Fibroblast of skin of scalp (primary cell): ENCODE measurements around the gene ANKLE1. TPM values are rescaled to one million over a fixed set of nuclear protein-coding genes. Genes with fewer than 3 reads are reported as not detected.

Experiments
- DNase-seq: peaks from one replicate; pipeline ENCODE4 v3.0.0-alpha.2; 2013
- polyA plus RNA-seq, 2 experiments: library from polyadenylated mRNA; unstranded; fragments of 120-200 nt; gene quantifications; one replicate each; pipeline ENCODE4 v1.2.1, GENCODE V29; 2013; ENCODE audit not compliant: insufficient read length in 2 of 2

ANKLE1 gene, protein sequence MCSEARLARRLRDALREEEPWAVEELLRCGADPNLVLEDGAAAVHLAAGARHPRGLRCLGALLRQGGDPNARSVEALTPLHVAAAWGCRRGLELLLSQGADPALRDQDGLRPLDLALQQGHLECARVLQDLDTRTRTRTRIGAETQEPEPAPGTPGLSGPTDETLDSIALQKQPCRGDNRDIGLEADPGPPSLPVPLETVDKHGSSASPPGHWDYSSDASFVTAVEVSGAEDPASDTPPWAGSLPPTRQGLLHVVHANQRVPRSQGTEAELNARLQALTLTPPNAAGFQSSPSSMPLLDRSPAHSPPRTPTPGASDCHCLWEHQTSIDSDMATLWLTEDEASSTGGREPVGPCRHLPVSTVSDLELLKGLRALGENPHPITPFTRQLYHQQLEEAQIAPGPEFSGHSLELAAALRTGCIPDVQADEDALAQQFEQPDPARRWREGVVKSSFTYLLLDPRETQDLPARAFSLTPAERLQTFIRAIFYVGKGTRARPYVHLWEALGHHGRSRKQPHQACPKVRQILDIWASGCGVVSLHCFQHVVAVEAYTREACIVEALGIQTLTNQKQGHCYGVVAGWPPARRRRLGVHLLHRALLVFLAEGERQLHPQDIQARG
- polyA plus RNA-seq (2013, experiment 1 of 2; ENCODE audit: insufficient read length), result 0.40 TPM
- 0.53 TPM for polyA plus RNA-seq (2013, experiment 2 of 2; ENCODE audit: insufficient read length)

DNA sequence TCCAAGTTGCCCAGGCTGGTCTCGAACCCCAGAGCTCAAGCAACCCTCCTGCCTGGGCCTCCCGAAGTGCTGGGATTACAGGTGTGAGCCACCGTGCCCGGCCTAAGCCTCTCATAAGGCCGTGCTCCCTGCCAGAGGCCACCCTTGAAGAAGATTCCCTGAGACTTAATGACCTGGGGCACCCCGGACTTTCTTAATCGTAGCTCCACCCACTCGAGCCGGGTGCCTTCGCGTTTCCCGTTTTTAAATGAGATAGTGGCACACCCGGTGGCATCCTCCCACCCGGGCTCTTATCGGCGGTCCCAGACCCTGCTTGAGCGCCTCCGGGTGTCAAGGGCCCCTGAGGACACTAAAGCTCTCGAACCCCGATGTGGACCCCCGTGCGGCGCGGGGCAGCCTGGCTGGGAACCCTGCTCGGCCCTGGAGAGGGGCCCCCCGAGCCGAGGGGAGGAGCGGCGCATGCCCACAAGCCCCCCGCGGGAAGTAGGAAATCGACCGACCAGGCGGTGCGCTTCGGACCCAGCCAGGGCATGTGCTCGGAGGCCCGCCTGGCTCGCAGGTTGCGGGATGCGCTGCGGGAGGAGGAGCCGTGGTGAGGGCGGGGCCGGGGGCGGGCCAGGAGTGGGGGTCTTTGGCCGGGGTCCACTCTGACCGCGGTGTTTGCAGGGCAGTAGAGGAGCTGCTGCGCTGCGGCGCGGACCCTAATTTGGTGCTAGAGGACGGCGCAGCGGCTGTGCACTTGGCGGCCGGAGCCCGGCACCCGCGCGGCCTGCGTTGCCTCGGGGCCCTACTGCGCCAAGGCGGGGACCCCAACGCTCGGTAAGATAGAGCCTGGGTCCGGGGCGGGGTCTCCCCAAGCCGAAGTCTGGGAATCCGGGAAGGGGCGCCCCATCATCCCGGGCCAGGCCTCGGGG, at the start of gene ANKLE1:
Gene ANKLE1 (plus strand): TSS at position 511 of the 914 bp plus-strand sequence. CDS start 20 bp downstream, at position 531.
- DNase-seq, result no peak

DNA sequence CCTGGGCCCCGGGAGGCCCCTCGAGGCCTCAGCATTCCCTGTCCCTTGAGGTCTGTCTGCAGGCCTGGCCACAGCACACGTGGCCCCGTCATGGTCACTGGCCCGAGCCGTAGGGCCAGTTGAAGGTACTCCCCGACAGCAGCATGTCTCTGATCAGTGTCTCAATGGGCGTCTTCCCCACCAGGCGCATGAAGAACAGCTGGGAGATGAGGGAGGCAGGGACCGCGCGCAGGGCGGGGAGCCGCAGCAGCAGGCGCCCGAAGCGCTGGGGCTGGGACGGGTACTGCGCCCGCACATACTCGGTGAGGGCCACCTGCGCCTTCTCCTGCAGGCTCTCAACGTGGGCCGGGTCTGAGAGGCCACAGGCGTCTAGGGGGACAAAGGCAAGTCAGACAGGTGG, 49.4 kb upstream of the ANKLE1 start:
- DNase-seq, result no peak

DNA sequence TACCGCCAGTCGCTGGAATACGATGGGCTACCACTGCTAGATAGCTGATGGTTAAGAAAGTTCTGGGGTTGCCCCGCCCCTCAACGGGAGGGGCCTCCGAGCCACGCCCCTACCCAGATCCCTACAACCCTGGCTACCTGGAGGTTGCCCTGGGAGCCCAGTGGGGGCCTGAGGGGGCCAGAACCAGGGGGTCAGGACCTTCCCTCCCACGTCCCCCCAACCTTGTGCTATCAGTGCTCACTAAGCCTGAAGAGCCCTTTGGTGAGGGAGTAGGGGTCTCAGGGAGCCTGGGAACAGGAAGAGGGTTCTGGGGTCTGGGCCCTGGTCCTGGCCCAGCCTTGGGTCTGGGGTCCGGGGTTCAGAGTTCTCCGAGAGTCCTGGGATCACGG, 46.8 kb upstream of the ANKLE1 start:
- DNase-seq, result peak; percentile 46

DNA sequence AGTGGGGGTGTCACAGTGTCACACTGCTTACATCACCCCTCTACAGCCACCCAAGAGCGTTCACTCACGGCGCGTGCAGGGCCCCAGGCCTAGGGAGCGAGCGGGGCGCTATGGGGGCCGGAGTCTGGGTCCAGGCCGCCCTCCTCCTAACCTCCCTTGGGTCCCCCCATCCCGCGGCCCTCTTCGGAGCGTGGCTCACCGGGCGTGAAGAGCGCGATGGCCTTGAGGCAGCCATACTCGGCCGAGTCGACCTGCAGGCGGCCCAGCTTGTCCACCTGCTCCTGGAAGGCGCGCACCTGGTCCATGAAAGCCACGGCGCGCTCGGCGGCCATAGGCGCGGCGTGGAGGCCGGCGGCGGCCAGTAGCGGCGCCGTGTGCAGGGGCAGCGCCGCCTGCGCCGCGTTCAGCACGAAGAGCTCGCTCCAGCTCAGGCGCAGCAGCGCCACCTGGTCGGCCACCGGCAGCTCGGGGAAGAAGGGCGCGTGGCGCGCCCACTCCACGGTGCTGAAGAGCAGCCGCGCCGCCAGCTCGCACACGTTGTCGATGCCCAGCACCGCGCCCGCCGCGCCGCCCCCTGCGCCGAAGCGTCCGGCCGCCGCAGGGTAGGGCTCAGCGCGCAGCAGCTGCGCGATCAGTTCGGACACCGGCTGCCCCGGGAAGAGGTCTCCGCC, 46.3 kb upstream of the ANKLE1 start:
- peak; percentile 64 for DNase-seq

DNA sequence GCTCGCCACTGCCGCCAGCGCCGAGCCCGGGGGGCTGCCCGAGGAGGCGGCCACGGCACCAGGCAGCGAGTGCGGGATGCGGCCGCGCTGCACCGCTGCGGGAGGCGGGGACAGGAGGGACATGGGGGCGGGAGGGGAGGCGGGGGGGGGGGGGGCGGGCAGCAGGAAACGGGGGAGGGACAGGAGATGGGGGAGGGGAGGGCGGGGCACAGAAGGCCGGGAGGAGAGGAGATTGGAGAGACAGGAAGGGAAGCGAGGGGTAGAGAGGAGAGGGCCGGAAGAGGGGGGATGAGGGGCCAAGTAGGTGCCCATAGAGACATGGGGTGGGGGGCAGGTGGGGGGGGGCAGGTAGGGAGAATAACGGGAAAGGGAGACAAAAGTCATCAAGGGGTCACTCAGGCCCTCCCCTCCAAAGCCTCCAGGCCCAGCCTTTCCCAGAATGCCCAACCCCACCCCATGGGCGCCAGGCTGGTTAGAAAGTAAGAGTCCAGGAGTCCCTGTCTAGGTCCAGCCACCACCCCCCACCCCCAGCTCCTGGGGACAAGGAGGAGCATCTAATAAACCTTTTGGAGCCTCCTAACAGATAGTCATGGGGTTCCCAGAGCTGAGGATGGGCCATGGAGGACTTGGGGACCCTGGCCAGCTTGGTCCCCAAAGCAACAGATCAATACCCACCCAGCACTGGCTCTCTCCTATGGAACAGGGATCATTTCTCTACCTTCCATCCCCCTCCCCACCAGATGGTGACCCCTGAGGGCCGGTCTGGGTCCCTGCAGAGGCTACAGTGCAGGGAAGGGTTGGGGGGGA, 45.5 kb upstream of the ANKLE1 start:
- DNase-seq, result peak; percentile 61

DNA sequence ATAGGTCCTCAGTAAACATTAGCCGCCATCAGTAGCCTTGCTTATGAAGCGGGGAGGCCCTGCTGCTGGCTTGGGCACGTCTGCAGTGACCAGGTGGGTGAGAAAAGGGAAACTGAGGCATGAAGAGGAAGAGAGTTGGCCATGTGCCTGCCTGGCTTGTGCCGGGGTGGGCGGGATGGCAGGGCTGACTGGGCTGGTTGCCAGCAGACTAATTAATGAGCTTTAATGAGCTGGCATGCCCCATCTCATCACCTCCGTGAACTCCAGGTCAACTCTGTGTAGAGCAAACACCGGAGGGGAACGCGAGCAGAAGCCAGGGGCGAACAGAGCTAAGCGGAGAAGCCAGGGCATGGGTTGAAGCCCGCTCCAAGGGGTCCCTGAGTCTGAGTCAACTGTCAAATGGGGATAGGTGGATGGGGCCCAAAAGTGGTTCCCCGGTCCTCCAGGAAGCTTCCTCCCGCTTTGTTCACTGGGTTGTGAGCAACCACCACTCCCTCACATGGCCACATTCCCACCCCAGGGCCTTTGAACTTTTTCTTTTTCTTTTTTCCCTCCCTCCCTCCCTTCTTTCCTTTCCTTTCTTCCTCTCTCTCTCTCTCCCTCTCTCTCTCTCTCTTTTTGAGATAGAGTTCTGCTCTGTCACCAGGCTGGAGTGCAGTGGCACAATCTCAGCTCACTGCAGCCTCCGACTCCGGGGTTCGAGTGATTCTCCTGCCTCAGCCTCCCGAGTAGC, 44.7 kb upstream of the ANKLE1 start:
- no peak for DNase-seq

DNA sequence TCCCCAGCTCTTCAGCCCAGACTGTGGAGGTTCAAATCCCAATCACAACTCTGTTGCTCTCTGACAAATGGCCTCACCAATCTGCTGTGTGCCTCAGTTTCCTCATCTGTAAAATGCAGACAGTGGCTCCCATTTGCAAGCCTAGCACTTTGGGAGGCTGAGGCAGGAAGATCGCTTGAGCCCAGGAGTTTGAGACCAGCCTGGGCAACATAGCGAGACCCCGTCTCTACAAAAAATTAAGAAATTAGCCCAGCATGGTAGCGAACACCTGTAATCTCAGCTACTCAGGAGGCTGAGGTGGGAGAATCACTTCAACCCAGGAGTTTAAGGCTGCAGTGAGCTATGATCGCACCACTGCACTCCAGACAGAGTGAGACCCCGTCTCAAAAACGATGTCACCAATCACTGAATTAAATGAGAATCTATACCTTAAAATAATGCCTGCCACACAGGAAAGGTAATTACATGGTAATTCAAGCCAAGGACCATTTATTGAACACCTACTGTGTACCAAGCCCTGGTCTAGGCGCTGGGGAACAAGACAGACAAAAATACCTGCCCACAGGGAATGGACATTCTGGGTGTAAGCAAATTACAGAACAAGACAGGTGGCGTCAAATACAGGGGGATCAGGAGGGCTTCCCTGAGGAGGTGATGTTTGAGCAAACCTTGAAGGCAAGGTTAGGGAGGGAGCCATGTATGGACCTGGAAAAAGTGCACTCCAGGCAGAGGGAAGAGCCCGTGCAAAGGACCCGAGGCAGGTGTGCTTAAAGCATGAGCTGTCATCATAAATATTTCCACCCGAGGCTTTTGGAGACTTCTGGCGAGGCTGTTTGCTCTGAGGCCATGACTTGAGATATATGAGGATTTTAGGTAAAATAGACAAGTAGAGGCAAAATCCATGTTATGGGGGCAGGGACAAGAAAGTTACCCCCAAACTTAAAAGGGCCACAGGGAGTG, 43.7 kb upstream of the ANKLE1 start:
- no peak for DNase-seq

DNA sequence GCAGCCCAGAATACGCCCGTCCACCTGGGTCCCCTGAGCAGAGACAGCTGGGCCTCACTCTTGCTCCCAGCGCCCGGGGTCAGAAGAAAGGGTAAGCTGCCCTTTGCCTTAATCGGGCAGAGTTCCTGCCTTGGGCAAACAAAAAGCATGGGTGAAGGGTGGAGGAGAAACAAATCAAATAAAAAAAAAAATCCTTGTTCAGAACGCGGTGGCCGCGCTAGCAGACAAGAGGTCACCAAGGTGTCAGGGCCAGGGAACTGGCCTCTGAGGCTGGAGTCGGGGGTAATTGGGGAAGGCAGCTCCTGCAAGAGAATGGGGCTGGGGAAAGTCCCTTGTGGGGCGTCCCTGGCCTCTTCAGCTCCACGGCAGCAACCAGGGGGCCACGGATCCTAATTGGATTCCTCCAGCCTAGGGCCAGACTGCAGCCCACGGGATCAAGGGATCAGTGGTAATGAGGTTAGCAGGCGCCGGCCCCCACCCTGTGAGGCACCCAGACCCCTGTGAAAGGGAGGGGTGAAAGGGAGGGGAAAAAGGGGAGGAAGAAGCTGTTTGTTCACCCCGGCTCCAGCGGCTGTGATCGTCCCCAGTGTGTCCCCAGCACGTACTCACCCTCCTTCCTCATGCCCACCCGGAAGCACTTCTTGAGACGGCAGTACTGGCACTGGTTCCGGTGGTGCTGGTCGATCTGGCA, 41.5 kb upstream of the ANKLE1 start:
- DNase-seq, result no peak

DNA sequence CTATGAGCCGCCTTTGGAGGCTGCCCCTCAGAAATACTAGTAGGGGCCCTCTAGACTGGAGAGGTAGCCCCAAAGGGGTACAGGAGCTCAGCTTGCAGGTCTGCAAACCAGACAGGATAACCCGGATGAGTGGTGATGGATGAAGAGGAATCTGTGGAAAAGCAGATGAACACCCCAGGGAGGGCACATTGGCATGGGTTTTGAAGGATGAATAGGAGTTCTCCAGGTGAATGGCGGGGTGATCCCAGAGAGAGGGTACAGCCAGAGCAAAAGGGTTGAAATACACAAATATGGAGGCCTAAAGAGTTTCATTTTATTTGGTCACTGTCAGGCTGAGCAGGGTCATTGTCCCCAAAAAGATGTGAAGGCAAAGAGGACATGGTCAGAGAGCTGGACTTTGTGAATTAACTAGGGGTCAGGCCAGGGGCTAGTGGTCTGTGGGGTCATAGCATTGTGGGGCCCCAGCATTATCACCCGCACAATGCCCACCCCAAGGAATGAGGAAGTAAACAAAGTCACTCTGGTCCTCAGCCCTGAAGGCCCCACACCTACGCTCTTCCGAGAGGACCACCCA, 40.8 kb upstream of the ANKLE1 start:
- no peak for DNase-seq

DNA sequence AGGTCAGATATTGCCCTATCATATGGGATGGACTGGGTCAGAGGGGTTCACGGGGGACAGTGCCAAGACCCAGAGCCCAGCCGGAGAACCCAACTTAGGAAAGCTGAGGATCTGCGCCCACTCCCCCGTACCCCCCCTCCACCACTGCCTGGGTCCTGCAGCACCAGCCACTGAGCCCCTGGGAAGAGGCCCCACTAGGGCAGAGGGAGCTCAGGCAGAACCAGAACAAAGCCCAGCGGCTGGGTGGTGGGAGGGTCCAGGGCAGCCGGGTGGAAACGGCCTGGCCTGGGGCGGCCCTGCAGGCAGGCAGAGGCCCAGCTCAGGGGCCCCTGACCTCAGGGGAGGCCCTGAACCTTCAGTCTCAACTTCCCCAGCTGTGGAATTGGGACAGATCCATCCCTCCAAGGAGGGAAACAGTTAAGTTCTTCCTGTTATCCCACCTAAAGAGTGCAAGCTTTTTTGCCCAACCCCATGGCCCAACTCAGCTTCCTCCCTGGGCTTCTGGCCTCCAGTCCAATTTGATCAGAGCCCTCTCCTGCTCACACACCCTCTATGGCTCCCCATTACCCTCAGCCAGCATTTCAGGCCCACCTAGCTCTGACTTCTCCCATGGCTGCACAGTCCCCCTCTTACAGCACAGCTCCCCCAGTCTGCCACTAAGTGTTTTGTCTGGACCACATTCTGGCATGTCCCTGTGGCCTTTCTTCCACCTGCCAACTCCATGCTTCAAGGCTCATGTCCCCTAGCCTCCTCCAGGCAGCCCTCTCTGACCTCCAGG, 39.1 kb upstream of the ANKLE1 start:
- DNase-seq, result no peak

DNA sequence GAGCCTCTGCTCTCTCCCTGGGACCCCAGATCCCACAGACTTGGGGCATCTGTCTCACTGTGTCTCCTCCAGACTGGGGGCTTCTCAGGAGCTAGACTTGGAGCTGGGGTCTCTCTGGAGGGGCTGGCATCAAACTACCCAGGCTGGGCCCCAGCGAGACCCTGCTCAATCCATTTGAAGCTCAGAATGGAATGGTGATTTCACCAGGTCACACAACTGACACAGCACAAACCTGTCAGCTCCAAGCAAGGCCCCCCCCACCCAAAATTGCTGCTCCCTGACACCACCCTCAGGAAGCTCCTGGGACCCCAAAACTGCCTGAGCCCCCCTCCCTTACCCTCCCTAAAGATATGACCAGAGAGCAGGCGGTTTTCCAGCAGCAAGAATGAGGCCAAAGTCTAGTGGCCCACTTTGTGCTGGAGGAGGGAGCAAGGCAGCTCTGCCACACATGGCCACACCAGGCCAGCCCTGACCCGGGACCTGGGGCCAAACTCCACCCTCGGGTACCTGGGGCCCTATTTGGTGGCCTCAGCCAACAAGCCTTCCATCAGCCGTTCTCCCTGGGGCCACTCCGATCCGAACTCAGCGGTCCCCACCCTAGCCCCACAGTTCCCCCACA, 38.4 kb upstream of the ANKLE1 start:
- no peak for DNase-seq

DNA sequence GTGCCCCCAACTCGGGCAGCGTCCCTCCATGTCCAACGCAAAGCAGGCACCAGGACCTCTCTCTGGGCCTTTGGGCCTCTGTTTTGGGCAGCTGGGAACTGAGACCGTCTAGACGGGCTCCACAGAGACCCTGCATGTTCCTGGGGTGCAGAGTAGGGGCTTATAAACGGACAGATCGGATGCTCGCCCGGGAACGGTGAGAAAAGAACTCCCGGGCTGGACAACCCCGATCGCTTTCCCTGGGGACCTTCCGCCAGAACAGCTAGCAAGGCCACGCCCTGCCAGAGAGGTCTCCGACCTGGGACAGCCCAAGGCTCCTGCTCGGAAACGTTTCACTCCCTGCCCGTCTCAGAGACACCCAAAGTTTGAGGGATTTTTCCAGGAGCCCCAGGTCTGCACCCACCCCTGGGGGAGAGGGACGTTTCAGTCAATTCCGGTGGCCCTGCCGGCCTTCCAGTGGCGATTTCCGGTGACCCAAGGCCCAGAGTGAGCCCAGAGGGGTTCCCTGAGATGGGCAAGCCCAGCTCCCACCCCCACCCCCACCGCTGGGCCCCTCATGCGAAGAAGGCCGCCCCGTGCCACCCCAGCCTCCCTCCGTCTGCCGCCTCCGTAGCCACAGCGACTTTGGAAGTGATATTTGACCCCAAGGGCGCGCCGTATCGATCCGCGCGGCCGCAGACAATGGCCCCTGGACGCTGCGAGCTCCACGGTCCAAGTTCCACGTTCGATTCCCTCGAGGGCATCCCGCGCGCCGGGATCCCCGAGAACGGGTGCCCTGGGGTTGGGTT, 37.7 kb upstream of the ANKLE1 start:
- peak; percentile 36 for DNase-seq

DNA sequence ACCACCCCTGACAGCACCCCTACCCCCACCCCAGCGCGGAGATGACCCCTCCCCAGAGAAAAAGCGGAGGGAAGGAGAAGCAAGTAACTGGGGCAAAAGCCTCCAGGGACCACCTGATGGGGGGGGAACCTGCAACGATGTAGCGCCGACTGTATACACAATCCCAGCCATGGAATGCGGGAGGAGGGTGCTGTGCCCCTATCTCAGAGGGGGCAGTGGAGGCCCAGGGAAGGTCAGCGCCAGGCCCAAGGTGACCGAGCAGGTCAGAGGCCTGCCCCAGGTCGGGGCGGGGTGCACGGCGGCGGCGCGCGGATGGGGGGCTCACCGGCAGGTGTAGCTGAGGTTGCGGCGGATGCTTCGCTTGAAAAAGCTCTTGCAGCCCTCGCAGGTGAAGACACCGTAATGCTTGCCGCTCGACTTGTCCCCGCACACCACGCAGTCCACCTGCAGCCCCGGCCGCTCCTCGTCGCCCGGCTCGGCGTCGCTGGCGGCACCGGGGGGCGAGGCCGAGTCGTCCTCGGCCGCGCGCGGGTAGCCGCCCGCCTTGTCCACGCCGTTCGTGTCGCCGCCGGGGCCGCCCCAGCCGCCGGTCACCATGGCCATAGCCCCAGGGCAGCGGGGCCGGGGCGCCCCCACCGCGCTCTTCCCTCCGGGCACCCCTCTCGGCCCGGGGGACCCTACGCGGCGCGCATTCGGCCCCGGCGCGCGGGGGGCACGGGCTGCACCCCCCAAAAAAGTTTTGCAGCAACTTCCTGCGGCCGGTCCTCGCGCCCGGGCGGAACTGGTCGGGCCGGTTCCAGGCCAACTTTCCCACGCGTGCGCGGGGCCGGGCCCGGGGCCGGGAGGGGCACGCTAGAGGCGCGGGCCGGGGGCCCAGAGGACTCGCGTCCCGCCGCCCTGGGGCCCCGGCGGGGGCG, 36.8 kb upstream of the ANKLE1 start:
- DNase-seq, result no peak

DNA sequence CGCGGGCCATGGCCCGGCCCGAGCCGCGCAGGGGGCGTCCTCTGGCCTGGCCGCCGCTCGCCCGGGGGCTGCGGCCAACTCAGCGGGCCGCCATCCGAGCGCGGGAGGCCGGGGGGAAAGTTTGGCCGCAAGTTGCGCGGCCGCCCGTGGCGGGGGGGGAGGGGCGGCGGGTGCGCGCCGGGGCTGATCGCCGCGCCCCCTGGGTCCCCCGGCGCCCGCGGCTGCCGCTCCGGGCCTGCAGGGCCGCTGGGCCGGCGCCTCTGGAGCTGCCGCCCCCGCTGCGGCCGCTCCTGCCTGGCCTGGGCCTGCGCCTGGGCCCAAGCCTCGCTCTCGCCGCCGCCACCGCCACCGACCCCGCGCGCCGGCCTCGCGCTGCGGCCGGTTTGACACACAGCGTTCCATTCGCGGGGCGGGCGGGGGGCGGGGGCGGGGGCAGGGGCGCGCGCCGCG, 36.1 kb upstream of the ANKLE1 start, which contains the start of gene NR2F6:
Gene NR2F6 (minus strand): TSS at position 385 of the 450 bp plus-strand sequence. CDS start 699 bp downstream, outside the sequence.
- no peak for DNase-seq
